RWPE1 (cell line): Measurements from ENCODE around the gene CTAGE6.
"Not testable (repeated sequence)": the region's sequence is repeated elsewhere in the genome, so short reads cannot be mapped to it uniquely, and the experiment has no call there.

ENCODE experiments used
- CTCF ChIA-PET: fragments of 350-600 bp; sonication (Branson Sonifier 250); formaldehyde crosslinking; extraction: SDS; loops from one replicate; lab custom pipeline; 2021; lab: Yijun Ruan, JAX
- POLR2A ChIA-PET: fragments of 400-600 bp; formaldehyde crosslinking; extraction: SDS; loops from one replicate; lab custom pipeline; 2020; ENCODE audit warnings: antibody characterized with exemption; ENCODE audit not compliant: low non-redundant PET; lab: Yijun Ruan, JAX
- DNase-seq: peaks from one replicate; pipeline ENCODE4 v3.0.0; 2012; ENCODE audit warnings: low spot score
- H3K27ac ChIP-seq: fragments of 450-650 bp; 2 replicates; pipeline ENCODE4 v1.5.1; 2017
- CTCF ChIP-seq: fragments of 450-650 bp; conservative IDR thresholded peaks from 2 replicates; pipeline ENCODE4 v1.5.1; 2017; ENCODE audit warnings: low read depth, mild to moderate bottlenecking

Gene CTAGE6

DNA sequence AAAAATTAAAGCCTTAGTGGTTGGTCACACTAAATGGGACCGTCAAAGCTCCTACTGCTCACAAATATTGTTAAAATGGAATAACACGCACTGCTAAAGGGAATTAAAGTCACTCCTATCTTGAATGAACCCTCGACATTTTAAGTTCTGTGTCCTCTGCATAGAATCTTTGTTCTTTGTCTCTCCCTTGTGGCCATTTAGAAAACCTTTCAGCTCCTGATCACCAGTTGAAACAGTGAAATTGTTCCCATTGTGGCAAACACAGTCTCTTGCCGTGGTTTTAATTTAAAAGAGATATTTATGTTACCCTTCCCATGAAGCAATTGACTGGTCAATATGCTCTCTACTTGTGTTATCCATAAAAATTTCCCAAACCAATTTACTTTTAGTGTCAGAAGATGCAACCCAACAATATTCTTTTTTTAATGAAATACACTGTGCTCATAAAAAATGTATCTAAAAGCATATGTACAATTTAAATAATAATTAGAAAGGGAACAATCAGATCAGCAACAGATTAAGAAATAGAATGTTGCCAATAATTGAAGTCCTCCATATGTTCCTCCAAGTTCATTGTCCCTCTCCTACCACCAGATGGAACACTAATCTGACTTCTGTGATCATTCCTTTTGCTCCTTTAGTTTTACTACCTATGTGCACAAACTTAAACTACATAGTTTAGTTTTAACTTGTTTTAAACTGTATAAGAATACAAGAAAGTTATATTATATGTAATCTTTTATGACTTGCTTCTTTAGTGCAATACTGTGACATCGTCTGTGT lies 20.3 kb downstream of the CTAGE6 start:
- CTCF ChIA-PET = interaction anchor here (0.5 to 0.7 kb wide), 3 partner anchors 487 to 765 kb away, joined by 3 to 4 read pairs (median 3); no protein-coding TSS in a partner anchor
- POLR2A ChIA-PET, H3K27ac ChIP-seq: not testable (repeated sequence)
- DNase-seq = peak; percentile 49
- TF ChIP-seq CTCF = peak; percentile 71

- TF ChIP-seq CTCF = no peak
- ChIA-PET CTCF (no interaction called here), POLR2A (no interaction called here)
- no peak overlapping the region for H3K27ac ChIP-seq
- no peak for DNase-seq
Observed at GRCh38 chr7:143735962-143736361, 21.5 kb downstream of the CTAGE6 start.

DNA sequence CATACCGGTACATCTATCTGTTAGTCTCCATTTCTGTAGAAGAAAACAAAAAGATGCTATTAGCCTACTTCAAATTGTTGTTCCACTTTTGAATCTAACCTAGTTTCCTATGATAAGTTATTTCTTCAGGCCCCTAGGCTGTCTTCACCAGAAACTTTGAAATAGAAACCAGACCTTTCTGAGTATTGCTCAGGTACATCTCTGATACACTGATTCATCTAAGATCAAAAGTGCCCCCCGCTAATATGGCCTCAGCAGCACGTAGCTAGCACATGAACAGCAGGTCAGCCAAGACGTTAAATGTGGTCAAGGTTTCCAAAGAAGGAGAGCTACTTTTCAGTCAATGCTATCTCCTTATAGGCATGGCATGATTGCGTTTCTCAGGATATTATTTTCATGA lies 23.6 kb downstream of the CTAGE6 start:
- no peak for DNase-seq
- ChIA-PET CTCF (no interaction called here), POLR2A (no interaction called here)
- no peak for TF ChIP-seq CTCF
- H3K27ac ChIP-seq = no peak overlapping the region

DNA sequence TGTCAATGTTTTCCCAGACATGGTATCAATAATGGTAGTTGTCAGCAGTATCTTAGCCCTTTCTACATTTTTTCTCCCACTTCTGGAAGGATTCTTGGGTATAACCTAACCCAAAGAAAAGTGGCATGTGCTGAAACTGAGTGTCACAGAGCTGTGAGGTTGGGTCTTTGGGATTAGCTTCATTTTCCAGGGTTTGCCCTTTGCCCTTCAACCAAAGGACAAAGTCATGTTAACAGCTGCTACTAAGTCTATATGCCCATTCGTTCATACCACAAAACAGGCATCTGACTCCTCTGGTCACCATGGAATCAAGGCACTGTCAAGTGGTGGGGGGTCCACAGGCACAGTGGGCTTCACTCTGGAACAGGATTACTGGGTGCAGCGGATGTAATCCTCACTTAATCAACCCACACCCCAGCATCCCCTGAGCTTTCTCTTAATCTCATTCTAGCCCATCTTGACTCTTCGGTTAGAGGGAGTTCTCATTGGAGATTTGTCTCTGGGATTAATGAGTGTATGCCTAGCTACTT lies 29.1 kb downstream of the CTAGE6 start:
- POLR2A ChIA-PET = no interaction called here
- DNase-seq = no peak
- no peak overlapping the region for H3K27ac ChIP-seq
- no peak for TF ChIP-seq CTCF
- CTCF ChIA-PET = no interaction called here

GRCh38 chr7:143727561-143727960 lies 29.9 kb downstream of the CTAGE6 start:
- POLR2A ChIA-PET, CTCF ChIA-PET, H3K27ac ChIP-seq, DNase-seq: not testable (repeated sequence)

DNA sequence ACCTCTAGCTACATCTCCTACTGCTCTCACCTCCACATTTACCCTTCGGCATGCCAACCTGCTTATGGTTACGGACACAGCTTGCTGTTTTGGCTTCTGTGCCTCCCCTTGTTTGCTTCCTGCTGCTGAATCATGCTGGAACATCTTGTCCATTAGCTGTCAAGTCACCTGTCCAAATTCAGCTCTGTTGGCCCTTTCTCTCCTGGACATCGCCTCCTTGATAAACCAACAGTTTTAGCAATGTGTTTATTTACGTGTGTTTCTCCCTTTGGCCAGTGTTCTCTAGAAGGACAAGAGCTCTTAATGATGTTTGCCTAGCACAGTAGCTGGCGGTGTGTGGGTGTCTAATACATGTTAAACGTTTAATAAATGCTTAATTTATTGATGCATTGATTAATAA lies 31.4 kb downstream of the CTAGE6 start:
- DNase-seq, POLR2A ChIA-PET, H3K27ac ChIP-seq, CTCF ChIA-PET: not testable (repeated sequence)

GRCh38 chr7:143720335-143720734 lies 37.2 kb downstream of the CTAGE6 start:
- POLR2A ChIA-PET, CTCF ChIA-PET, DNase-seq, H3K27ac ChIP-seq: not testable (repeated sequence)

DNA sequence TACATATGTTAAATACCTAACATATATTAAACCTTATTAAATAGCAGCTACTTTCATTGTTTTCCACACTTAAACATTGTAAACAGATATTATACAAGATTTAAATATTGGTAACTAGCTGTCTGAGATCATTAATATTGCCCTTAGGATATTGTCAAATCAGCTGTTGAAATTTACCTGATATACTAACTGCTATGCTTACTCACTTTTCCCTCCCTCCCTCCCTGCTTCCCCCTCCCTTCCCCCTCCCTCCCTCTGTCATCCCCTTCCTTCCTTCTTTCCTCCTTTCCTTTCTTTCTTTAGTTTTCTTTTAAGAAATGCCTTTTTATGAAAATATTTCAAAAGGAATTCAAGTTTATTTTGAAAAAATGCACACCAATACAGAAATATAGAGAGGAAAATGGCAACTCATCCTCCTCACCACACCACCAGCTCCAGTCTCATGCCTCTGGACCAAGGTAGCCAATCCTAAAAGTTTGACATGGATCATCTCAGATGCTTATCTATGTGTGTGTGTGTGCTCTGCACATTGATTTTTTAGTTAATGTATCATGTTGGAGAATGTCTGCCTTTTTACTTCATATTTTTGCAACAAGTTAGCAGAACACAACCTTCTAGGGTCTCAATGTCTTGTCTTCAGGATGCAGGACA lies 41.8 kb downstream of the CTAGE6 start:
- CTCF ChIA-PET, POLR2A ChIA-PET, DNase-seq, H3K27ac ChIP-seq: not testable (repeated sequence)

- POLR2A ChIA-PET, H3K27ac ChIP-seq, CTCF ChIA-PET, DNase-seq: not testable (repeated sequence)
Observed at GRCh38 chr7:143714581-143715454, 42.7 kb downstream of the CTAGE6 start.

DNA sequence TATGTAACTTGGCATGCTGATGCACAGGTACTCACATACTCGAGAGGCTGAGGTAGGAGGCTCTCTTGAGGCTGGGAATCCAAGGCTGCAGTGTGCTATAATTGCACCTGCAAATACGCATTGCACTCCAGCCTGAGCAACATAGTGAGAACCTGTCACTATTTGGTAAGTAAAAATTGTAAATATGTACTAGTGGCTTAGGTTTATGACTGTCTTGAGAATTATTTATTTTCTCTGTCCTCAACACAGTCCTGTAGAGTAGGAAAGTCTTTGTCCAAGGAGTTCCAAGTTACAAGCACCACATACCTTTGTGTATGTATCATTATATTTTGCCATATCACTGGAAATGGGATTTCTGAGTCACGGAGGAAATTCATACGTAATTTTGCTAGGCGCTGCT lies 45.1 kb downstream of the CTAGE6 start:
- DNase-seq, POLR2A ChIA-PET, H3K27ac ChIP-seq, CTCF ChIA-PET: not testable (repeated sequence)

DNA sequence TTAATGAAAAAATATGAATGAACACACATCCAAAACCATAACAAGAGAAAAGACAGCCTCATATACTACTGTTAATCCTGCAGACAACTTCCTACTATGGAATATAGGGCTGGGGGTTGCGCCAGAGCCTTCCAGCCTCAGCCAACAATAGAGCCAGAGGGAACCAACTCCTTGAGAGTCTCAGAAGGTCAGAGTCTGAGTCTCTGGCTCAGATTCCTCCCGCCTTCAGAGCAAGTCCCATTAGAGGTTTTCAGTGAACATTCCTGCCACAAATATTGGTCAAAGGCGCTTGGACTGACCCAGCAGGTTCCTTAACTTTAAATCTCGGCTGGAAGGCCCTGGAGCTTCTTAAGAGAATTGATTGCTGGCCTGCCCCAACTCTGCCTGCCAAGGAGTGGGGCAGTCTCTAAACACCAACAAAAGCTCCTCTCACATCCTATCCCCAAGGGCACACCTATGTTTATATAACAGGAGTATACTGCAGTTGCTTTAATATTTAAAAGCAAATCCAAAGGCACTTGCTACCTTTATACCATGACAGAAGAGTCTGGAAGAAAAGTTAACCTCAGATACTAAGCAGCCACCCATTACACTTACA lies 45.7 kb downstream of the CTAGE6 start:
- H3K27ac ChIP-seq = not testable (repeated sequence)

More for the DNA sequence above, 45.7 kb downstream of the CTAGE6 start:
- DNase-seq, CTCF ChIA-PET, POLR2A ChIA-PET: not testable (repeated sequence)
